Kidney (tissue), 14 donors: ENCODE results near the gene RBMXL2. TPM values are rescaled to one million over a fixed set of nuclear protein-coding genes. Genes with fewer than 3 reads are reported as not detected.

Experiments used
- DNase-seq, 5 donors: peaks; one replicate each; pipeline ENCODE4 v3.0.0-alpha.2; 2013 to 2020
- FAIRE-seq: peaks from 2 replicates; lab custom pipeline; 2012; peaks lifted over from hg19 to GRCh38; lab: Jason Lieb, UNC
- H3K27ac ChIP-seq, 2 donors: one replicate each; pipeline ENCODE4 v1.7.0; 2013; ENCODE audit warnings: low read depth in 2 of 2, low read length in 2 of 2, inconsistent platforms in 1 of 2
- H3K27me3 ChIP-seq: one replicate; pipeline ENCODE4 v1.7.1; 2013; ENCODE audit warnings: low read length, inconsistent platforms; ENCODE audit not compliant: control insufficient read depth, insufficient read depth
- H3K36me3 ChIP-seq, 3 donors: one replicate each; pipeline versions ENCODE4 v1.7.0 to v1.7.1; 2013; ENCODE audit warnings: low read length in 3 of 3, control low read depth in 1 of 3, inconsistent platforms in 1 of 3; ENCODE audit not compliant: insufficient read depth in 3 of 3, control insufficient read depth in 2 of 3
- H3K4me1 ChIP-seq, 3 donors: one replicate each; pipeline versions ENCODE4 v1.7.0 to v1.7.1; 2013; ENCODE audit warnings: low read length in 3 of 3, inconsistent platforms in 1 of 3, low read depth in 1 of 3; ENCODE audit not compliant: control insufficient read depth in 2 of 3, insufficient read depth in 2 of 3
- H3K4me3 ChIP-seq, 3 donors: one replicate each; pipeline versions ENCODE4 v1.7.0 to v1.8.1; 2013; ENCODE audit warnings: low read length in 3 of 3, control low read depth in 1 of 3, inconsistent platforms in 1 of 3
- H3K9ac ChIP-seq, 3 donors: one replicate each; pipeline versions ENCODE4 v1.7.0 to v1.7.1; 2013; ENCODE audit warnings: low read length in 3 of 3, control low read depth in 1 of 3, inconsistent platforms in 1 of 3
- H3K9me3 ChIP-seq, 3 donors: one replicate each; pipeline versions ENCODE4 v1.7.0 to v1.7.1; 2013; ENCODE audit warnings: low read length in 3 of 3, control low read depth in 1 of 3, inconsistent platforms in 1 of 3; ENCODE audit not compliant: control insufficient read depth in 2 of 3, insufficient read depth in 1 of 3
- intact Hi-C: fragments of 100-400 bp; cut with DNase I; formaldehyde crosslinking; loops from one replicate; pipeline ENCODE4 v1.11.1; 2022
- polyA plus RNA-seq: library from polyadenylated mRNA; stranded (reverse); fragments of 350-450 nt; fragmentation: Illumina TruSeq; extraction: RNeasy Lipid Tissue Mini Kit (QIAGEN cat#74804); gene quantifications from one replicate; pipeline ENCODE4 v1.2.3, GENCODE V29; 2014; ENCODE audit warnings: low read depth, low replicate concordance; ENCODE audit not compliant: insufficient read depth
- total RNA-seq: library from RNA; stranded (reverse); fragmentation: NEBNext Ultra II Directional; extraction: Animal tissue kit (Norgen Biotek cat#: 25700); gene quantifications from one replicate; pipeline ENCODE4 v1.2.1, GENCODE V29; 2021
- TF ChIP-seq, protein P1 (sequence below): IDR thresholded peaks from 3 replicates; pipeline ENCODE4 v1.5.1; 2012; ENCODE audit warnings: mild to moderate bottlenecking, moderate library complexity, borderline replicate concordance; ENCODE audit not compliant: insufficient read depth; ENCODE audit errors: extremely low read depth
- donor health status: control.
- donor health status: control.
- donor health status: control.
- donor health status: control.
- donor health status: control.
- donor health status: DM: yes; HTN: yes; CAD: no.
- donor health status: Normal renal cell carcinoma (clear cell type).

The RBMXL2 gene
- total and polyA plus RNA-seq, 2 donors from 2014 or later: 0.13 TPM; not detected in 1

DNA sequence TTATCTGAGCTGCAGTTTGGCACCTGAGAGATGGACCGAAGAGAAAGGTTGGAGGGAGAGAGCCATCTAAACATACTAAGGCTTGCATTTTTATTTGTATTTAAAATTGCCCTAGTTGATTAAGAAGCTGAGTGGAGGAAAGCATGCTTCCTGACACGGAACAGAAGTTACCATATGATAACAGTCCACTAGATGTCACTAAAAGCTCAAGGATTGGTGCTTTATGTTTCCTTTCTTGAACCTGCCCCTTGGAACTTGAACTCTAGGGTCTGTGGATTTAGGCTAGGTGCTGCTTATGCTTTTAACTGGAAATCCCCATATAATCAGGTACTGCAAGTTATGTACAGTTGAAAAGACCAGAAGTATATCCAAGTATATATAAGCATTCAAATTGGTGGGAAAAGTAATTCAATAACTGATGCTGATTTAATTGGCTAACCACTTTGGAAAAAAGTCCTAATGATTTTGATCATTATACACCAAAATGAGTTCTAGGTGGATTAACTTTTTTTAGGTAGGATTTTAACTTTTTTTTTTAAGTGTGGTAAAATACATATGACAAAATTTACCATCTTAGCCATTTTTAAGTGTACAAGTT is 9.5 kb downstream of the RBMXL2 start:
- intact Hi-C loops: loop anchor here (10.0 kb wide), 1 partner anchor 596 kb away; no protein-coding TSS in a partner anchor
- no peak overlapping the region for H3K4me3 ChIP-seq
- TF ChIP-seq, protein P1, sequence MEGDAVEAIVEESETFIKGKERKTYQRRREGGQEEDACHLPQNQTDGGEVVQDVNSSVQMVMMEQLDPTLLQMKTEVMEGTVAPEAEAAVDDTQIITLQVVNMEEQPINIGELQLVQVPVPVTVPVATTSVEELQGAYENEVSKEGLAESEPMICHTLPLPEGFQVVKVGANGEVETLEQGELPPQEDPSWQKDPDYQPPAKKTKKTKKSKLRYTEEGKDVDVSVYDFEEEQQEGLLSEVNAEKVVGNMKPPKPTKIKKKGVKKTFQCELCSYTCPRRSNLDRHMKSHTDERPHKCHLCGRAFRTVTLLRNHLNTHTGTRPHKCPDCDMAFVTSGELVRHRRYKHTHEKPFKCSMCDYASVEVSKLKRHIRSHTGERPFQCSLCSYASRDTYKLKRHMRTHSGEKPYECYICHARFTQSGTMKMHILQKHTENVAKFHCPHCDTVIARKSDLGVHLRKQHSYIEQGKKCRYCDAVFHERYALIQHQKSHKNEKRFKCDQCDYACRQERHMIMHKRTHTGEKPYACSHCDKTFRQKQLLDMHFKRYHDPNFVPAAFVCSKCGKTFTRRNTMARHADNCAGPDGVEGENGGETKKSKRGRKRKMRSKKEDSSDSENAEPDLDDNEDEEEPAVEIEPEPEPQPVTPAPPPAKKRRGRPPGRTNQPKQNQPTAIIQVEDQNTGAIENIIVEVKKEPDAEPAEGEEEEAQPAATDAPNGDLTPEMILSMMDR: peak; percentile 52
- no peaks in the 10 kb centered on the region for H3K36me3 ChIP-seq
- no peaks in the 10 kb centered on the region for H3K27me3 ChIP-seq
- no peak overlapping the region for H3K27ac ChIP-seq
- peak; percentile 19 for FAIRE-seq
- DNase-seq: peak in 2 of 5 donors; percentile 68 to 70
- no peaks in the 10 kb centered on the region for H3K4me1 ChIP-seq
- H3K9me3 ChIP-seq: no peaks in the 10 kb centered on the region
- no peak overlapping the region for H3K9ac ChIP-seq

DNA sequence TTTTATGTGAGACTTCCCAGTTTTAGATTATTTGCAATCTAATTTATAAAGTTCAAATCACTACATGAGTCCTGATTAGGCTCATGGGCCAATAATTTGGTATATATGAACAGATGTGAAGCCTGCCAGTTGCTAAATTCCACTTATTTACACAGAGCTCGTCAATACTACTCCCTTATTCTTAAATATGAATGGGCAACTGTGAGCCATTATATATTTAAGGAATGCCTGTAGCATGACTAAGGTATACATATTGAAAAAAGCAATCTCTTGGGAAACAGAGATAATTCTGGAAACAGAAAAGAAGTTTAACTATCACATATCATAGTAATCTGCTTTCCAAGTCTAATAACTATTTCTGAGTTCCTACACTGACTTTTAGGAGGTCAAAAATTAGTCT is 27.0 kb downstream of the RBMXL2 start:
- no peaks in the 10 kb centered on the region for H3K4me1 ChIP-seq
- H3K27ac ChIP-seq: no peak overlapping the region
- no peak for FAIRE-seq
- no peak for DNase-seq
- TF ChIP-seq, protein P1: no peak
- H3K36me3 ChIP-seq: no peaks in the 10 kb centered on the region
- H3K4me3 ChIP-seq: no peak overlapping the region
- no peaks in the 10 kb centered on the region for H3K27me3 ChIP-seq
- intact Hi-C loops: no loop called here
- no peaks in the 10 kb centered on the region for H3K9me3 ChIP-seq
- H3K9ac ChIP-seq: no peak overlapping the region

DNA sequence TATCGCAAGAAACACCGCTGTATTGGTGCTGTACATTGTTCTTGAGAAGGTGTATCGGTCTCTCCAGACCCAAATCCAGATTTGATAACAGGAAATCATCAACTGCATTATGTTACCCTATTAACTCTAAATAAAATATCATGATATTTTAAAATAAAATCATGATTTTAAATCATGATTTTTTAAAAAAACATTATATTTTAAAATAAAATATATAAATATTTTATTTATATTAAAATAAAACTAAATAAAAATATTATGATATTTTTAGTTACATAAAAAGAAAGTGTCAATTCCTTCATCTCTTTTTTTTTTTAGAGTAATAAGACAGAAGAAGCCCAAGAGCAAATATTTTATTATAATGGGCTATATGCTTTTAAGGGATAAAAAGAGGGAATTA is 27.6 kb downstream of the RBMXL2 start:
- FAIRE-seq: peak; percentile 92

More for the DNA sequence above, 27.6 kb downstream of the RBMXL2 start:
- Histone ChIP-seq H3K27ac (no peak overlapping the region), H3K9me3 (no peaks in the 10 kb centered on the region), H3K9ac (no peak overlapping the region), H3K36me3 (no peaks in the 10 kb centered on the region), H3K4me1 (no peaks in the 10 kb centered on the region), H3K4me3 (no peak overlapping the region), H3K27me3 (no peaks in the 10 kb centered on the region)
- no peak for DNase-seq
- TF ChIP-seq, protein P1: no peak
- intact Hi-C loops: no loop called here
